GM23248 (cell line): ENCODE data around the gene ITIH3. TPM values are rescaled to one million over a fixed set of nuclear protein-coding genes. Genes with fewer than 3 reads are reported as not detected.
A peak's percentile ranks its signal among the peaks of the same experiment; 100 is the strongest.

ENCODE experiments used
- DNase-seq: peaks from one replicate; pipeline ENCODE4 v3.0.0-alpha.2; 2015
- H2AFZ ChIP-seq: fragments of 200-600 bp; sonication (generic); 2 replicates; pipeline ENCODE4 v1.6.1; 2016; ENCODE audit warnings: antibody characterized with exemption
- H3F3A ChIP-seq: fragments of 200-600 bp; sonication (generic); 2 replicates; pipeline ENCODE4 v1.6.1; 2016; ENCODE audit warnings: mild to moderate bottlenecking, antibody characterized with exemption, mixed run types; ENCODE audit not compliant: insufficient read depth
- H3K27ac ChIP-seq: fragments of 200-600 bp; sonication (generic); 2 replicates; pipeline ENCODE4 v1.5.1; 2016; ENCODE audit warnings: mild to moderate bottlenecking
- H3K27me3 ChIP-seq: fragments of 200-600 bp; sonication (generic); replicated peaks from 2 replicates; pipeline ENCODE4 v1.6.1; 2016; ENCODE audit warnings: mild to moderate bottlenecking; ENCODE audit not compliant: insufficient read depth
- H3K36me3 ChIP-seq: fragments of 200-600 bp; sonication (generic); 2 replicates; pipeline ENCODE4 v1.6.1; 2016; ENCODE audit warnings: low read depth, mild to moderate bottlenecking
- H3K4me1 ChIP-seq: fragments of 200-600 bp; sonication (generic); 2 replicates; pipeline ENCODE4 v1.6.1; 2016; ENCODE audit warnings: mild to moderate bottlenecking; ENCODE audit not compliant: insufficient read depth
- H3K4me2 ChIP-seq: fragments of 200-600 bp; sonication (generic); one replicate; pipeline ENCODE4 v1.6.1; 2016; ENCODE audit warnings: mild to moderate bottlenecking; ENCODE audit not compliant: unreplicated experiment
- H3K4me3 ChIP-seq: fragments of 200-600 bp; sonication (generic); 2 replicates; pipeline ENCODE4 v1.5.1; 2016; ENCODE audit warnings: mild to moderate bottlenecking
- H3K79me2 ChIP-seq: fragments of 200-600 bp; sonication (generic); 2 replicates; pipeline ENCODE4 v1.6.1; 2016; ENCODE audit warnings: mild to moderate bottlenecking; ENCODE audit not compliant: insufficient read depth
- H3K9ac ChIP-seq: fragments of 200-600 bp; sonication (generic); 2 replicates; pipeline ENCODE4 v1.6.1; 2016; ENCODE audit warnings: mild to moderate bottlenecking
- H3K9me2 ChIP-seq: fragments of 200-600 bp; sonication (generic); 2 replicates; pipeline ENCODE4 v1.6.1; 2016; ENCODE audit warnings: mixed run types, mild to moderate bottlenecking, moderate library complexity; ENCODE audit not compliant: insufficient read depth
- H3K9me3 ChIP-seq: fragments of 200-600 bp; sonication (generic); one replicate; pipeline ENCODE4 v1.6.1; 2017; ENCODE audit warnings: low read depth
- H4K20me1 ChIP-seq: fragments of 200-600 bp; sonication (generic); 2 replicates; pipeline ENCODE4 v1.6.0; 2016; ENCODE audit not compliant: insufficient read depth
- EZH2 ChIP-seq: fragments of 200-600 bp; sonication (generic); IDR thresholded peaks from 2 replicates; pipeline ENCODE4 v1.6.1; 2018; ENCODE audit warnings: antibody characterized with exemption, mild to moderate bottlenecking; ENCODE audit not compliant: insufficient read depth, poor library complexity, severe bottlenecking
- EZH2phosphoT487 ChIP-seq: fragments of 200-600 bp; sonication (generic); IDR thresholded peaks from 2 replicates; pipeline ENCODE4 v1.6.1; 2018; ENCODE audit warnings: antibody characterized with exemption, moderate library complexity, mild to moderate bottlenecking, low read depth; ENCODE audit not compliant: insufficient read depth
- WGBS, 2 experiments: methylation state at CpG; one replicate each; pipeline ENCODE4 v1.1.6; 2015 to 2017; ENCODE audit warnings: low lambda C conversion rate in 2 of 2, low coverage in 1 of 2; ENCODE audit errors: missing lambda C conversion rate in 2 of 2; 5-methylcytosine and 5-hydroxymethylcytosine counted together
- in situ Hi-C: fragments of 300-500 bp; cut with MboI; formaldehyde crosslinking; loops from 2 replicates; pipeline ENCODE4 v1.15.0; 2020
- polyA plus RNA-seq: library from polyadenylated mRNA; unstranded; fragments of >200 nt; fragmentation: Nextera tagmentation; extraction: Ambion mirVana; gene quantifications from 2 replicates; pipeline ENCODE4 v1.2.1, GENCODE V29; 2016
- total RNA-seq: library from RNA; depleted of rRNA; stranded (reverse); fragments of >200 nt; shearing (Covaris generic); gene quantifications from 2 replicates; pipeline ENCODE4 v1.2.3, GENCODE V29; 2014

Gene ITIH3
- total and polyA plus RNA-seq, 2 experiments from 2014 or later, result not detected

GRCh38 chr3:52817860-52818259 is 23.3 kb downstream of the ITIH3 start:
- no peak overlapping the region for H3K4me2 ChIP-seq
- H3K9me2 ChIP-seq, result no peaks in the 10 kb centered on the region
- no peaks in the 10 kb centered on the region for H3K4me1 ChIP-seq
- no peak overlapping the region for H3K27ac ChIP-seq
- no peak for DNase-seq
- no peak for TF ChIP-seq EZH2
- TF ChIP-seq EZH2phosphoT487, result no peak
- H3K9ac ChIP-seq, result no peak overlapping the region
- H3K36me3 ChIP-seq, result no peaks in the 10 kb centered on the region
- in situ Hi-C loops, result no loop called here
- 88 to 91% methylated on average over 7 of the region's 7 CpGs for WGBS, 2 experiments
- H3K79me2 ChIP-seq, result no peaks in the 10 kb centered on the region
- H3K27me3 ChIP-seq, result no peaks in the 10 kb centered on the region
- no peaks in the 10 kb centered on the region for H3K9me3 ChIP-seq
- no peak overlapping the region for H2AFZ ChIP-seq
- no peaks in the 10 kb centered on the region for H3F3A ChIP-seq
- H3K4me3 ChIP-seq, result no peak overlapping the region
- no peaks in the 10 kb centered on the region for H4K20me1 ChIP-seq

GRCh38 chr3:52819936-52820335 is 25.3 kb downstream of the ITIH3 start:
- no peak for DNase-seq
- in situ Hi-C loops, result no loop called here
- no peak overlapping the region for H2AFZ ChIP-seq
- no peaks in the 10 kb centered on the region for H3K9me2 ChIP-seq
- H3K4me2 ChIP-seq, result no peak overlapping the region
- no peak overlapping the region for H3K27ac ChIP-seq
- no peak overlapping the region for H3K4me3 ChIP-seq
- H3K36me3 ChIP-seq, result no peaks in the 10 kb centered on the region
- H4K20me1 ChIP-seq, result no peaks in the 10 kb centered on the region
- no peaks in the 10 kb centered on the region for H3K27me3 ChIP-seq
- H3K9me3 ChIP-seq, result no peaks in the 10 kb centered on the region
- TF ChIP-seq EZH2phosphoT487, result no peak
- TF ChIP-seq EZH2, result no peak
- 82 to 90% methylated on average over 2 of the region's 2 CpGs for WGBS, 2 experiments
- H3K4me1 ChIP-seq, result no peaks in the 10 kb centered on the region
- H3K9ac ChIP-seq, result no peak overlapping the region
- H3K79me2 ChIP-seq, result no peaks in the 10 kb centered on the region
- H3F3A ChIP-seq, result no peaks in the 10 kb centered on the region

- peak; percentile 50 for DNase-seq
- Histone ChIP-seq H2AFZ (no peak overlapping the region), H3K9ac (no peak overlapping the region), H3K27me3 (no peaks in the 10 kb centered on the region), H3K9me3 (no peaks in the 10 kb centered on the region), H3F3A (no peaks in the 10 kb centered on the region), H3K79me2 (no peaks in the 10 kb centered on the region), H3K4me1 (no peaks in the 10 kb centered on the region), H4K20me1 (no peaks in the 10 kb centered on the region), H3K9me2 (no peaks in the 10 kb centered on the region), H3K27ac (no peak overlapping the region), H3K4me3 (no peak overlapping the region), H3K4me2 (no peak overlapping the region), H3K36me3 (no peaks in the 10 kb centered on the region)
- 45 to 51% methylated on average over 11 of the region's 11 CpGs for WGBS, 2 experiments
- TF ChIP-seq EZH2phosphoT487, result no peak
- TF ChIP-seq EZH2, result no peak
- in situ Hi-C loops, result no loop called here
Measured at GRCh38 chr3:52820736-52821135, 26.1 kb downstream of the ITIH3 start.

- H3K9me3 ChIP-seq, result no peaks in the 10 kb centered on the region
- H3F3A ChIP-seq, result no peaks in the 10 kb centered on the region
- no peaks in the 10 kb centered on the region for H4K20me1 ChIP-seq
- in situ Hi-C loops, result no loop called here
- DNase-seq, result no peak
- H3K79me2 ChIP-seq, result no peaks in the 10 kb centered on the region
- H3K4me1 ChIP-seq, result no peaks in the 10 kb centered on the region
- no peak overlapping the region for H3K27ac ChIP-seq
- WGBS, 2 experiments, result 85 to 87% methylated on average over 5 of the region's 5 CpGs
- no peak overlapping the region for H2AFZ ChIP-seq
- TF ChIP-seq EZH2, result no peak
- TF ChIP-seq EZH2phosphoT487, result no peak
- no peaks in the 10 kb centered on the region for H3K27me3 ChIP-seq
- H3K9me2 ChIP-seq, result no peaks in the 10 kb centered on the region
- no peak overlapping the region for H3K4me3 ChIP-seq
- no peaks in the 10 kb centered on the region for H3K36me3 ChIP-seq
- no peak overlapping the region for H3K4me2 ChIP-seq
- H3K9ac ChIP-seq, result no peak overlapping the region
Measured at GRCh38 chr3:52822363-52822762, 27.8 kb downstream of the ITIH3 start.

GRCh38 chr3:52824037-52824436 is 29.4 kb downstream of the ITIH3 start:
- in situ Hi-C loops, result no loop called here
- Histone ChIP-seq H3K4me1 (no peaks in the 10 kb centered on the region), H3K4me3 (no peak overlapping the region), H3K27me3 (no peaks in the 10 kb centered on the region), H3K9me2 (no peaks in the 10 kb centered on the region), H3F3A (no peaks in the 10 kb centered on the region), H3K9ac (no peak overlapping the region), H3K9me3 (no peaks in the 10 kb centered on the region), H3K4me2 (no peak overlapping the region), H3K79me2 (no peaks in the 10 kb centered on the region), H4K20me1 (no peaks in the 10 kb centered on the region), H3K36me3 (no peaks in the 10 kb centered on the region), H3K27ac (no peak overlapping the region), H2AFZ (no peak overlapping the region)
- WGBS, 2 experiments, result 87 to 97% methylated on average over 8 to 10 of the region's 10 CpGs
- no peak for DNase-seq
- TF ChIP-seq EZH2, result no peak
- no peak for TF ChIP-seq EZH2phosphoT487
